Left renal pelvis (tissue), 4 donors: ENCODE data around the gene NUP188. TPM values are rescaled to one million over a fixed set of nuclear protein-coding genes. Genes with fewer than 3 reads are reported as not detected.

Experiments used
- DNase-seq, 4 donors: peaks; one replicate each; pipeline ENCODE4 v3.0.0-alpha.2; 2013; ENCODE audit warnings: low read depth in 4 of 4, low spot score in 3 of 4
- polyA plus RNA-seq, 4 donors: library from polyadenylated mRNA; unstranded; fragments of 120-200 nt; gene quantifications; one replicate each; pipeline ENCODE4 v1.2.1, GENCODE V29; 2013; ENCODE audit not compliant: insufficient read length in 4 of 4

NUP188 gene
- polyA plus RNA-seq, 4 donors = 32.0 to 53.5 (median 41.4) TPM

- no peak for DNase-seq
These were observed 58.0 kb downstream of the NUP188 start for GRCh38 chr9:129005336-129005997.

- DNase-seq = no peak
These were observed 59.0 kb downstream of the NUP188 start for GRCh38 chr9:129006328-129007034.

- DNase-seq = no peak
These were observed 59.7 kb downstream of the NUP188 start for GRCh38 chr9:129007035-129007765.

DNA sequence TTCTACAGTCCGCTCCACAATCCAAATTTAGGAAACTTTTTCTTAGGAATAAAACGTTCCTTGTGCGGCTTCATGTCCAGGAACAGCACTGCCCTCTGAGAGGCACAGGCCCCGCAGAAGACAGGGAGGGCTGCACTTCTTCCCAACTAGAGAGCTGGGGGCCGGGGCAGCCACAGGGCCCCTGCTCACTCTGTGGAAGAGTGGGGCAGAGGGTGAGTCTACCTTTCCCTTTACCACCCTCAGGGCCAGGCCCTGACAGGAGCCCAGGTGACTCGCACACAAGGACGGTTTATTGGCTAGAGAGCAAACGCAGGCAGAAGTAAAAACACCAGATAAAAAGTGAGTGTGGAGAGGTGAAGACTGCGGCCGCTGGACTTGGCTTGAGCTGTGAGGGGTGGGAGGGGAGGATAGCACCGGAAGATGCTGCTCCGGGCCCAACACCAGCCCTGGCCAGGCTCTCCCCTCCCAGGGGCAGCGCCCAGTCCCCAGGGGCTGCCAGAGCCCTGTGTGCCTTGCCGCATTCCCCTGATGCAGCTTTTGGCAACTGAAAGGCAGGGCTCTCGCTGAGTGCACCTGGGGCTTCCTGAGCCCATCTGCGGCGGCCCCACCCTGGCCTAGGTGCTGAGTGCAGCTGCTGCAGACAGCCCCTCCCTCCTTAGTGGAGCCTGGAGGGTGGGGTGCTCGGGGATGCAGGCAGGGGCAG is 60.4 kb downstream of the NUP188 start:
- DNase-seq = no peak

- no peak for DNase-seq
These were observed 61.0 kb downstream of the NUP188 start for GRCh38 chr9:129008469-129008965.

- no peak for DNase-seq
These were observed 61.6 kb downstream of the NUP188 start for GRCh38 chr9:129008986-129009583.

DNA sequence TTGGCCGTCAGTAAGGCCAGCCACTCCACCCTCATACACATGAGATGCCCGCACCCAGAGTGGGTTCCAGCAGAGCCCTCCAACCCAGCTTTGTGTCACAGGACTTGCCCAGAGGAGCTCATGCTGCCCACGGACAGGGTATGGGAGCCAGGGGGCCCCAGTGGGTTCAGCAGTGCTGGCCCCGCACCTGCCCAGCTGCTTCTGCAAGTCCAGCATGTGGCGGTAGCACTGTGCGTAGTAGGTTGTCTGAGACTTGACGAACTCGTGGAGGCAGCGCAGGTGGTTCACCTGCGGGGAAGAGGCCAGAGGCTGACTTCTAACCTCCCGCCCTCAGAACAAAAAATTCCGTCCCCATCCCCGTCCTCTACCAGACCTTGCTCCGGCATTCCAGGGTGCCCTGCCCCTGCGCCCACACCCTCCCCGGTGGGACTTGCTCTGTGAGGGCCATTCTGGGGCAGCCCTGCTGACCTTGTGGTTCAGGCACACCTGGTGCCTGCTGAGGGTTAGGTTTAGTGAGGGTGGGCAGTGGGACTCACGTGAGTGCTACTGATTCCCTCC is 62.2 kb downstream of the NUP188 start:
- DNase-seq = no peak

DNA sequence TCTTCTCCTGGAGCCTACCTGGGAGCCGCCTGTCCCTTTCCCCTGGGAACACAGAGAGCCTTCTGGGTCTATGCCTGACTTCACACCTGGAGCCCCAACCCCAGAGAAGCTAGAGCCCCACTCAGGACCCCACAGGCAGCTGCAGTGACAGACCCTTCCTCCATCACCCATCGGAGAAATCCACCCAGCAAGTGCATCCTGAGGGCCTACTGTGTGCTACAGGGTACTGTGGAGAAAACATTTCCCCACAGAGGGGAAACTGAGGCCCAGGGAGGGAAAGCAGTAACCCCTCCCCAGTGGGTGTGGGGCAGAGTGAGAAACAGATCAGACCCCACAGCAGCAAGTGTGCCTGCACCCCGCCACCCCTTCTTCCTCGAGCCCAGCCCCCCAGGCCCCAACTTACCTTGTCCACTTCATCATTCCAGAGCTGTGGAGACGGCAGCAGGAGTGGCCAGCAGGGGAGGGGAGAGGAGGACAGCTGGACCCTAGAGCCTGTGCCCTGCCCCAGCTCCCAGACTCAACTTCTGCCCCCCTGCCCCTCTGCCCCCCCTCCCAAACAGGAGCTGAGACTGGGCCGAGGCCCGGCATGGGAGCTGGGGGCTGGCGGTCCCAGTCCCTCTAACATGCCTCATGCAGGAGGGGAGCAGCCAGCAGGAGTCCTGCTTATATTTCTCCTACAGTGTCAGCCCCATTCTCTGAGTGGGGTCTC is 62.9 kb downstream of the NUP188 start:
- DNase-seq = no peak

DNA sequence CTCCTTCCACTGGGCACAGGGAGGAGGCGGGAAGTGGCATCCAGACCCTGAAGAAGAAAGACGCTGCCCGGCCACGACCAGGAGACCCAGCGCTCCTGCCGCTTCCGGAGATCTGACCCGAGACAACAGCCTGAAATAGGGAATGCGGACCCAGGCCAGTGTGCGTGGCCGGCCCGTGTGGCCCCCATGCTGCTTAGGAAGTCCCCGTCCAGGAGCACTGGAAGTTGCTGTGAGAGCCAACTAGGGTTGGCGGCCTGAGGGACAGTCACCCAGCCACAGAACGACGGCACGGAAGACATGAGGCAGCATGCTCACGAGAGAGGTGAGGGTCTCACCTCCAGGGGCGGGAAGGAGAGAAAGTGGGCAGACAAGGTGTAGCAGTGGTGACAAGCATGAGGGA is 63.7 kb downstream of the NUP188 start:
- DNase-seq = no peak

DNA sequence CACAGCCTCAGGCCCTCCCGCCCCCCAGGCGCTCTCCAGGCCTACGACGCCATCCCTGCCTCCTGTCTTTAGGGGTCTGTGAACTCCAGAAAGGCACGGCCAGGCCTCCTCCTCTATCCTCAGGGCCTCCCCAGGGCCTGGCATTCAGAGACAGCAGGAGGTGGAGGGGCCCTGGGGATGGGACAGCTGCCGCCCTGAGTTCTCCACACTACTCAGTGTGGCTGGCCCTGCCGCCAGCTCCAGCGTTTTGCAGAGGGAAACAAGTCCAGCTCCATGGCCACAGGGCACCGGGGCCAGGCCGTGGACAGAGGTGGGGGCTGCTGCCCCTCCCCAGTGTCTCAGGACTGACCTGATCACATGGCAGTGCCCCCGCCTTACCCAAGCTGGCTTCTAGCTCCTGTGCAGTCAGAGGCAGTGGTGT is 64.3 kb downstream of the NUP188 start:
- no peak for DNase-seq

DNA sequence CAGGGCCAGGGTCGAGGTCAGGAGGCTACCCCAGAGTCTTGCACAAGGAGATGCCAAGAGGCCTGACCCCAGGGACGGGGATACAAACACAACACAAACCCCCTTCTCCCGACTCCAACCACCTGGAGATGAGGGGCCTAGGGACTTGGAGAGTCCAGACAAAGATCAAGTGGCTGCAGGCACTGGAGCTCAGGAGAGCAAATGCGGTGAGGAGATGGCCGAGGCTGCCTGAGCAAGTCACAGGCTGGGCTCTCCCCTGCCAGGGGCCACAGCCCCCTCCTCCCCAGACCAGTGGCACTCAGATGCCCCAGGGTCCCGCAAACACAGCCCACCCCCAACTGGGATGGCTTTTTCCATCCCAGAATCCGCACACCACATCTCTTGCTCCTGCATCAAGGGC is 64.8 kb downstream of the NUP188 start:
- DNase-seq = no peak

DNA sequence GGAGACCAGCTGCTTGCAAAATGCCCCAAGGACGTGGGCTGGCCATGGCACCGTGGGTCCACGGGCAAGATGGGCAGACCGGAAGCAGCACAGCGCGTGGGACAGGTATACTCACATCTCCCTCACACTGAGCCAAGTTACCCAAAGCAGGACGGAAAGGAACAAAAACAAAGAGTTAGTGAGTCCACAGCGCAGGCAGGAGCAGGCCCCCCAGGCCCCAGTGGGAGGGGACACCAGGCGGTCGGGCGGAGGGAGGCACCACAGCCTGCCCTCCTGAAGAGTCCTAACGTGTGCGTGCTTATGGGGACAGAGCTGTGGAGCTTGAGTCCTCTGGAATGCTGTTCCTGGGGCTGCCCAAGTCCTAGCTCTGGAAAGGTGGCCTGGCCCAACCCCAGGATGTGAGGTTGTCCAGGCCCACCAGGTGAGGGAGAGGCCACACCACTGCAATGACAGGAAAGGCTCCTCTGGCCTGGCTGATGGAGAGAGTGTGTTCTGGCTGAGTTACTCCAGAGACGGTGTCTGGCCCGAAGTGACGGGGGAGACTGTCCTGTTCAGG is 65.5 kb downstream of the NUP188 start:
- no peak for DNase-seq

DNA sequence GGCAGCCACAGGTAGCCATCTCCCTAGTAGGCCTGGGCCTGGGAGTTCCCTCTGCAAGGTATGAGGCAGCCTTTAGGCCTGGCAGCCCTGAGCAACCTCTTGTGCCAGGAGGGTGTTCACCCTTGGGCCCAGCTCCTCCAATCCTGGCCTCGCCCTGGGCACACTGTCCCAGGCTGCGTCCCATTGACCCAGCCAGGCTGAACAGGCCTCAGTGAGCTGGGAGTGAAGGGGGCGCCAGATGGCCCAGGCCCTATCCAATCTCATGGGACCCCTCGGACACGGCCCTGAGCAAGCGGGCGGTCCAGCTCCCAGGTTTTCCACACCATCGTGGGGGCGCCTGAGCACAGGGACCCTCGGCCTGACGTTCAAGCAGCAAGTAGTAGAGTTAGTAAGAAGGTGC is 66.2 kb downstream of the NUP188 start:
- DNase-seq = no peak

DNA sequence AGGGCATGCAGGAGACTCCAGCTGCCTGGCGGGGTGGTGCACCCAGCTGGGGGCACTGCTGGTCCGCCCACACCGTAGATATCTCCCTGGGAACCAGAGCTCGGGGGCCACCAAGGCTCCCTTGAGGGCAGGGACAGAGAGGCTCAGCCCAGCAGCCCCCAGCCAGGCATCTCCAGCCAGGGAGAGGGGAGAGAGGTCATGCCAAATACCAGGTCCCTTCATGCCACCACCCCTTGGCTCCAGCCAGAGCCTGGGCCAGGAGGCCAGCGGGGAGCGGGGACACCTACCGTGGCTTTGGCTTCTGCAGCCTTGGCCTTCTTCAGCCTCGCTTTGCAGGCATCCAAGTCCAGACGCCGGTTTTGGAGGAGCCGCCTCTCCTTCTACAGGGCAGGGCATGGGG is 66.6 kb downstream of the NUP188 start:
- no peak for DNase-seq

GRCh38 chr9:129014608-129015007 is 67.1 kb downstream of the NUP188 start:
- DNase-seq = no peak

GRCh38 chr9:129021091-129021490 is 73.6 kb downstream of the NUP188 start:
- no peak for DNase-seq

DNA sequence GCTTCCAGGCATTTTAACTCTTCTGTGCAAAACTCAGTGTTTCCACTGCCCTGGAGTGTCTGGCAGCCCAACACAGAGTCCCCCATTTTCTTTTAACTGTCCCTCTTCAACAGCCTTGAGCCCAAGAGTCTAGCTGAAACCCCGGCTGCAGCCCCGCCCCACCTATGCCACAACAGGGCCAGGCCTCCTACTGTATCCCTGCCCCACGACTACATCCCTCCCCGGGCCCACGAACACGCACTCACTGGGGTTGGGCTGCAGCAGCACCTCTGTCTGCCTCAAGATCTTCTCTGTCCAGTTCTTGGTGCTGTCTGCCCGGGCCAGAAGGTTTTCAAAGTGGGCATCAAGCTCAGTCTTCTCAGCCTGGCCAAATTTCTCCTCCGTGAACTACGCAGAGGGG is 74.5 kb downstream of the NUP188 start:
- DNase-seq = no peak

- DNase-seq = no peak
These were observed 75.8 kb downstream of the NUP188 start for GRCh38 chr9:129023036-129023907.

- no peak for DNase-seq
These were observed 76.4 kb downstream of the NUP188 start for GRCh38 chr9:129023908-129024233.
